NB4 (cell line): ENCODE data around the gene TMEM95.

ENCODE experiments used
- CTCF ChIP-seq: IDR thresholded peaks from one replicate; pipeline ENCODE4 v1.5.1; 2012; ENCODE audit warnings: low read depth, low read length
- POLR2A ChIP-seq: IDR thresholded peaks from 2 replicates; pipeline ENCODE4 v1.6.1; 2011; ENCODE audit warnings: mild to moderate bottlenecking; ENCODE audit not compliant: insufficient read length; ENCODE audit errors: extremely low read depth
- TF ChIP-seq, protein P1 (sequence below): IDR thresholded peaks from 2 replicates; pipeline ENCODE4 v1.6.1; 2011; ENCODE audit warnings: low read depth, low read length

GRCh38 chr17:7322520-7323194 lies 32.3 kb upstream of the TMEM95 start:
- TF ChIP-seq POLR2A (no peak), CTCF (no peak)
- TF ChIP-seq, protein P1, sequence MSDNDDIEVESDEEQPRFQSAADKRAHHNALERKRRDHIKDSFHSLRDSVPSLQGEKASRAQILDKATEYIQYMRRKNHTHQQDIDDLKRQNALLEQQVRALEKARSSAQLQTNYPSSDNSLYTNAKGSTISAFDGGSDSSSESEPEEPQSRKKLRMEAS, result no peak
